PC-3 (cell line): ENCODE results near the gene PACRG. TPM values are rescaled to one million over a fixed set of nuclear protein-coding genes. Genes with fewer than 3 reads are reported as not detected.

Source experiments
- ATAC-seq: fragments of 200-7000 bp; cut with Tn5 transposase; 2 replicates; pipeline ENCODE4 v1.9.1; 2020; ENCODE audit warnings: mild to moderate bottlenecking, moderate library complexity
- BruUV-seq: library from RNA; stranded (reverse); fragments of 400-500 nt; replicated peaks from 2 replicates; lab custom pipeline; 2021; lab: Mats Ljungman, UMichigan
- CTCF ChIA-PET: fragments of 300-600 bp; sonication (Branson Sonifier 250); formaldehyde crosslinking; loops from one replicate; lab custom pipeline; 2022; ENCODE audit warnings: antibody characterized with exemption; lab: Charles Lee
- POLR2A ChIA-PET: fragments of 300-600 bp; sonication (Branson Sonifier 250); formaldehyde crosslinking; loops from one replicate; lab custom pipeline; 2022; ENCODE audit warnings: antibody characterized with exemption; ENCODE audit not compliant: unreplicated experiment; lab: Charles Lee
- DNase-seq: peaks from one replicate; pipeline ENCODE4 v3.0.0-alpha.2; 2015
- H2AFZ ChIP-seq: fragments of 300-600 bp; sonication (generic); 2 replicates; pipeline ENCODE4 v1.6.0; 2016; ENCODE audit warnings: antibody characterized with exemption, low read length
- H3F3A ChIP-seq: fragments of 300-600 bp; sonication (generic); one replicate; pipeline ENCODE4 v1.6.0; 2017; ENCODE audit warnings: antibody characterized with exemption, low read length, control low read depth, mild to moderate bottlenecking; ENCODE audit not compliant: unreplicated experiment
- H3K27ac ChIP-seq: fragments of 300-600 bp; sonication (generic); 2 replicates; pipeline ENCODE4 v1.5.1; 2016; ENCODE audit warnings: mild to moderate bottlenecking, low read length
- H3K27me3 ChIP-seq: fragments of 300-600 bp; sonication (generic); 2 replicates; pipeline ENCODE4 v1.6.1; 2016; ENCODE audit warnings: low read length, mixed read lengths
- H3K36me3 ChIP-seq: fragments of 300-600 bp; sonication (generic); 2 replicates; pipeline ENCODE4 v1.6.1; 2016; ENCODE audit warnings: low read depth, mixed run types, low read length, mixed read lengths
- H3K4me1 ChIP-seq: fragments of 300-600 bp; sonication (generic); 2 replicates; pipeline ENCODE4 v1.5.1; 2016; ENCODE audit warnings: low read length; ENCODE audit not compliant: insufficient read depth
- H3K4me2 ChIP-seq: fragments of 300-600 bp; sonication (generic); 2 replicates; pipeline ENCODE4 v1.6.0; 2016; ENCODE audit warnings: low read length
- H3K4me3 ChIP-seq: fragments of 300-600 bp; sonication (generic); 2 replicates; pipeline ENCODE4 v1.5.1; 2016; ENCODE audit warnings: mild to moderate bottlenecking, low read length, mixed read lengths
- H3K79me2 ChIP-seq: fragments of 300-600 bp; sonication (generic); 2 replicates; pipeline ENCODE4 v1.6.1; 2017; ENCODE audit warnings: low read length, mixed read lengths
- H3K9ac ChIP-seq: fragments of 300-600 bp; sonication (generic); 2 replicates; pipeline ENCODE4 v1.6.0; 2016; ENCODE audit warnings: mild to moderate bottlenecking, low read length
- H3K9me2 ChIP-seq: fragments of 300-600 bp; sonication (generic); replicated peaks from 2 replicates; pipeline ENCODE4 v1.6.1; 2016; ENCODE audit warnings: mixed run types, low read length, mixed read lengths
- H3K9me3 ChIP-seq: fragments of 300-600 bp; sonication (generic); 2 replicates; pipeline ENCODE4 v1.6.1; 2016; ENCODE audit warnings: low read length, mixed read lengths
- H4K20me1 ChIP-seq: fragments of 300-600 bp; sonication (generic); 2 replicates; pipeline ENCODE4 v1.6.1; 2016; ENCODE audit warnings: low read length, mixed read lengths
- CTCF ChIP-seq: fragments of 300-600 bp; sonication (generic); conservative IDR thresholded peaks from 2 replicates; pipeline ENCODE4 v1.5.1; 2017; ENCODE audit warnings: antibody characterized with exemption, low read depth, mild to moderate bottlenecking, low read length
- EZH2 ChIP-seq: fragments of 300-600 bp; sonication (generic); IDR thresholded peaks from one replicate; pipeline ENCODE4 v1.6.1; 2017; ENCODE audit warnings: antibody characterized with exemption, mild to moderate bottlenecking, low read length; ENCODE audit not compliant: unreplicated experiment
- EZH2phosphoT487 ChIP-seq: fragments of 300-600 bp; sonication (generic); IDR thresholded peaks from 2 replicates; pipeline ENCODE4 v1.6.1; 2018; ENCODE audit warnings: mild to moderate bottlenecking, antibody characterized with exemption, low read length, borderline replicate concordance
- intact Hi-C: fragments of 100-400 bp; cut with micrococcal nuclease; formaldehyde crosslinking; loops from 2 replicates; pipeline ENCODE4 v1.9.0; 2023
- total RNA-seq: library from RNA; depleted of rRNA; stranded (reverse); fragments of >200 nt; gene quantifications from 2 replicates; pipeline ENCODE4 v1.2.3, GENCODE V29; 2014

PACRG gene
- total RNA-seq, 1 experiment from 2014 or later = not detected

- Histone ChIP-seq H3K27me3 (no peaks in the 10 kb centered on the region), H2AFZ (no peak overlapping the region), H3K9me2 (no peaks in the 10 kb centered on the region), H3K9me3 (no peaks in the 10 kb centered on the region), H3K9ac (no peak overlapping the region), H3K4me3 (no peak overlapping the region), H3K4me1 (no peaks in the 10 kb centered on the region), H3F3A (no peaks in the 10 kb centered on the region), H3K4me2 (no peak overlapping the region), H3K79me2 (no peaks in the 10 kb centered on the region), H3K27ac (no peak overlapping the region), H4K20me1 (no peaks in the 10 kb centered on the region), H3K36me3 (no peaks in the 10 kb centered on the region)
- no TSS peak for BruUV-seq
- intact Hi-C loops = no loop called here
- ChIA-PET CTCF (no interaction called here), POLR2A (no interaction called here)
- TF ChIP-seq CTCF = no peak
- TF ChIP-seq EZH2 = no peak
- TF ChIP-seq EZH2phosphoT487 = no peak
- DNase-seq = no peak
- ATAC-seq = no peak
These were observed 46.2 kb downstream of the PACRG start for GRCh38 chr6:162773996-162774395.

- no peaks in the 10 kb centered on the region for H3K9me2 ChIP-seq
- H4K20me1 ChIP-seq = no peaks in the 10 kb centered on the region
- BruUV-seq = no TSS peak
- no peak overlapping the region for H3K4me2 ChIP-seq
- H3K36me3 ChIP-seq = no peaks in the 10 kb centered on the region
- no peaks in the 10 kb centered on the region for H3K4me1 ChIP-seq
- ChIA-PET POLR2A (no interaction called here), CTCF (no interaction called here)
- H3K27ac ChIP-seq = no peak overlapping the region
- no peaks in the 10 kb centered on the region for H3K9me3 ChIP-seq
- H3K4me3 ChIP-seq = no peak overlapping the region
- no peaks in the 10 kb centered on the region for H3F3A ChIP-seq
- no peaks in the 10 kb centered on the region for H3K79me2 ChIP-seq
- TF ChIP-seq CTCF = no peak
- TF ChIP-seq EZH2 = no peak
- no peaks in the 10 kb centered on the region for H3K27me3 ChIP-seq
- ATAC-seq = no peak
- no peak for DNase-seq
- no peak overlapping the region for H3K9ac ChIP-seq
- no peak overlapping the region for H2AFZ ChIP-seq
- intact Hi-C loops = no loop called here
These were observed 49.3 kb downstream of the PACRG start for GRCh38 chr6:162777091-162777490.

- intact Hi-C loops = no loop called here
- Histone ChIP-seq H3F3A (no peaks in the 10 kb centered on the region), H3K9me2 (no peaks in the 10 kb centered on the region), H2AFZ (no peak overlapping the region), H3K9me3 (no peaks in the 10 kb centered on the region), H4K20me1 (no peaks in the 10 kb centered on the region), H3K4me2 (no peak overlapping the region), H3K9ac (no peak overlapping the region), H3K36me3 (no peaks in the 10 kb centered on the region), H3K4me1 (no peaks in the 10 kb centered on the region), H3K27me3 (no peaks in the 10 kb centered on the region), H3K79me2 (no peaks in the 10 kb centered on the region), H3K4me3 (no peak overlapping the region), H3K27ac (no peak overlapping the region)
- ChIA-PET POLR2A (no interaction called here), CTCF (no interaction called here)
- ATAC-seq (no peak), DNase-seq (no peak)
- TF ChIP-seq EZH2phosphoT487 (no peak), EZH2 (no peak), CTCF (no peak)
- BruUV-seq = no TSS peak
These were observed 50.8 kb downstream of the PACRG start for GRCh38 chr6:162778603-162779002.
